Measurements from ENCODE around the gene ACVR2A.

Gene ACVR2A

DNA sequence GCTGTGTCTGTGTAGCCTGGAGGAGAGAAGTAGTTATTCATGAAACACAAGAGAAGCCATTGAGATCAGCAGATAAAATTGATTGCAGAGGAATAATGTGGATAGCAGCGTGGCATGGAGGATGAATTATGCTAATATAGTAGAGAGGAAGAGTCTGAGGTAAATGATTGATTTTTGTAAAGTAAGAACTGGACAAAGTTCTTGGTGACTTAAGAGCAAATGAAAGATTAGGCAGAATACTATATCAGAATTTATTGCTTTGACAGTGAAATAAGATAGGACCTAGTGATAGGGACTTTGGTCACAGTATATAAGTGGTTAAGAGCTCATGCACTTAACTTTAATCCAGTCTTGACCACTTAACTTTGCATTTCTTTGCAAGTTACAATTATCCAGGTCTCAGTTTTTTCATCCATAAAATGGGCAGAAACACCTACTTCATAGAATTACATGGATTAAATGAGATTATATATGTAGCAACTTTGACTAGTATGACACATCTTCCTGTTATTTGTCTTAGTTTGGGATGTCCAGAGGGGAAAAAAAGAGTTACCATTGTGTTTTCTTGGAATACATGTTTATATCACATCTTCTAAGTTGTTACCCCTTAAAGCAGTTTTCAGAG, 29.1 kb downstream of the ACVR2A start:
- H3K9me3 ChIP-seq (ENCODE audit: insufficient read depth, low read length): no peaks in the 10 kb centered on the region
- no peaks in the 10 kb centered on the region for H3K27me3 ChIP-seq (ENCODE audit: insufficient read depth, insufficient read length)
- no peaks in the 10 kb centered on the region for H3K4me1 ChIP-seq (ENCODE audit: insufficient read depth, insufficient read length)
- no peak for DNase-seq (ENCODE audit: low read depth, low spot score)
- TF ChIP-seq ZNF274 (IDR thresholded peaks at IDR 0.05; ENCODE audit: low read depth, low read length): no peak
- TF ChIP-seq YY1 (IDR thresholded peaks at IDR 0.05; ENCODE audit: insufficient read depth, insufficient read length): no peak
- TF ChIP-seq SUZ12 (IDR thresholded peaks at IDR 0.05; ENCODE audit: extremely low read depth, insufficient read depth, insufficient read length): no peak
- no peak overlapping the region for H3K9ac ChIP-seq (ENCODE audit: insufficient read length, low read depth)
- H3K36me3 ChIP-seq (ENCODE audit: insufficient read depth, insufficient read length, low read length): no peaks in the 10 kb centered on the region
- no peak overlapping the region for H3K4me3 ChIP-seq (ENCODE audit: insufficient read length, low read depth)

GRCh38 chr2:147879846-147880245, 35.0 kb downstream of the ACVR2A start:
- Histone ChIP-seq H3K9ac (ENCODE audit: insufficient read length, low read depth) (no peak overlapping the region), H3K36me3 (ENCODE audit: insufficient read depth, insufficient read length, low read length) (no peaks in the 10 kb centered on the region), H3K4me3 (ENCODE audit: insufficient read length, low read depth) (no peak overlapping the region), H3K4me1 (ENCODE audit: insufficient read depth, insufficient read length) (no peaks in the 10 kb centered on the region), H3K27me3 (ENCODE audit: insufficient read depth, insufficient read length) (no peaks in the 10 kb centered on the region), H3K9me3 (ENCODE audit: insufficient read depth, low read length) (no peaks in the 10 kb centered on the region)
- no peak for DNase-seq (ENCODE audit: low read depth, low spot score)
- no peak for TF ChIP-seq YY1 (IDR thresholded peaks at IDR 0.05; ENCODE audit: insufficient read depth, insufficient read length)
- TF ChIP-seq ZNF274 (IDR thresholded peaks at IDR 0.05; ENCODE audit: low read depth, low read length): no peak
- no peak for TF ChIP-seq SUZ12 (IDR thresholded peaks at IDR 0.05; ENCODE audit: extremely low read depth, insufficient read depth, insufficient read length)

- TF ChIP-seq ZNF274 (IDR thresholded peaks at IDR 0.05; ENCODE audit: low read depth, low read length): no peak
- no peak for TF ChIP-seq YY1 (IDR thresholded peaks at IDR 0.05; ENCODE audit: insufficient read depth, insufficient read length)
- no peak for TF ChIP-seq SUZ12 (IDR thresholded peaks at IDR 0.05; ENCODE audit: extremely low read depth, insufficient read depth, insufficient read length)
Measured at GRCh38 chr2:147882631-147883030, 37.8 kb downstream of the ACVR2A start.

DNA sequence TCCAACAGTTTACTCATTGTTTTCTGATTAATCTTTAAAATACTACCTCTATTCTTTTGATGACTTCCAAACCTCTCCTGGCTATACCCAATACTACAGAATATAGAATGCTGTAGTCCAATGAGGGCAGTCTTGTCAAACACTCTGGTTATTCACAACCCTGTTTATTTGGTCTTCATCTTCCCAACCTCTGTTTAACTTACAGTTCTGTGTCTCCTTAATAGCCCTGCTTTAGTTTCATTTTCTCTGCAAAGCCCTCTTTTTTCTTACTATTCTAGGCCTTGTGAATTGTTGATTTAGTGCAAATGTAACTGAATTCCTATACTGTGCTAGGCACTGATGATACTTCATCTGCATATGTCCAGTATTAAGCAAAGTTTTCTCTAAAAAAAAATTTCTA, 40.0 kb downstream of the ACVR2A start:
- no peak overlapping the region for H3K4me3 ChIP-seq (ENCODE audit: insufficient read length, low read depth)
- TF ChIP-seq YY1 (IDR thresholded peaks at IDR 0.05; ENCODE audit: insufficient read depth, insufficient read length): no peak
- no peak for TF ChIP-seq ZNF274 (IDR thresholded peaks at IDR 0.05; ENCODE audit: low read depth, low read length)
- TF ChIP-seq SUZ12 (IDR thresholded peaks at IDR 0.05; ENCODE audit: extremely low read depth, insufficient read depth, insufficient read length): no peak
- no peaks in the 10 kb centered on the region for H3K27me3 ChIP-seq (ENCODE audit: insufficient read depth, insufficient read length)
- no peak overlapping the region for H3K9ac ChIP-seq (ENCODE audit: insufficient read length, low read depth)
- H3K36me3 ChIP-seq (ENCODE audit: insufficient read depth, insufficient read length, low read length): no peaks in the 10 kb centered on the region
- H3K9me3 ChIP-seq (ENCODE audit: insufficient read depth, low read length): no peaks in the 10 kb centered on the region
- H3K4me1 ChIP-seq (ENCODE audit: insufficient read depth, insufficient read length): no peaks in the 10 kb centered on the region
- no peak for DNase-seq (ENCODE audit: low read depth, low spot score)

More at GRCh38 chr2:147882631-147883030, 37.8 kb downstream of the ACVR2A start:
- Histone ChIP-seq H3K27me3 (ENCODE audit: insufficient read depth, insufficient read length) (no peaks in the 10 kb centered on the region), H3K4me1 (ENCODE audit: insufficient read depth, insufficient read length) (no peaks in the 10 kb centered on the region), H3K36me3 (ENCODE audit: insufficient read depth, insufficient read length, low read length) (no peaks in the 10 kb centered on the region), H3K9me3 (ENCODE audit: insufficient read depth, low read length) (no peaks in the 10 kb centered on the region), H3K4me3 (ENCODE audit: insufficient read length, low read depth) (no peak overlapping the region), H3K9ac (ENCODE audit: insufficient read length, low read depth) (no peak overlapping the region)
- no peak for DNase-seq (ENCODE audit: low read depth, low spot score)

GRCh38 chr2:147886136-147886535, 41.3 kb downstream of the ACVR2A start:
- no peak overlapping the region for H3K9ac ChIP-seq (ENCODE audit: insufficient read length, low read depth)
- no peaks in the 10 kb centered on the region for H3K9me3 ChIP-seq (ENCODE audit: insufficient read depth, low read length)
- no peaks in the 10 kb centered on the region for H3K4me1 ChIP-seq (ENCODE audit: insufficient read depth, insufficient read length)
- TF ChIP-seq YY1 (IDR thresholded peaks at IDR 0.05; ENCODE audit: insufficient read depth, insufficient read length) (no peak), ZNF274 (IDR thresholded peaks at IDR 0.05; ENCODE audit: low read depth, low read length) (no peak), SUZ12 (IDR thresholded peaks at IDR 0.05; ENCODE audit: extremely low read depth, insufficient read depth, insufficient read length) (no peak)
- H3K27me3 ChIP-seq (ENCODE audit: insufficient read depth, insufficient read length): no peaks in the 10 kb centered on the region
- no peaks in the 10 kb centered on the region for H3K36me3 ChIP-seq (ENCODE audit: insufficient read depth, insufficient read length, low read length)
- no peak overlapping the region for H3K4me3 ChIP-seq (ENCODE audit: insufficient read length, low read depth)
- no peak for DNase-seq (ENCODE audit: low read depth, low spot score)

GRCh38 chr2:147888680-147889079, 43.9 kb downstream of the ACVR2A start:
- Histone ChIP-seq H3K27me3 (ENCODE audit: insufficient read depth, insufficient read length) (no peaks in the 10 kb centered on the region), H3K4me3 (ENCODE audit: insufficient read length, low read depth) (no peak overlapping the region), H3K36me3 (ENCODE audit: insufficient read depth, insufficient read length, low read length) (no peaks in the 10 kb centered on the region), H3K9ac (ENCODE audit: insufficient read length, low read depth) (no peak overlapping the region), H3K4me1 (ENCODE audit: insufficient read depth, insufficient read length) (no peaks in the 10 kb centered on the region), H3K9me3 (ENCODE audit: insufficient read depth, low read length) (no peaks in the 10 kb centered on the region)
- TF ChIP-seq ZNF274 (IDR thresholded peaks at IDR 0.05; ENCODE audit: low read depth, low read length): no peak
- no peak for TF ChIP-seq SUZ12 (IDR thresholded peaks at IDR 0.05; ENCODE audit: extremely low read depth, insufficient read depth, insufficient read length)
- TF ChIP-seq YY1 (IDR thresholded peaks at IDR 0.05; ENCODE audit: insufficient read depth, insufficient read length): no peak
- no peak for DNase-seq (ENCODE audit: low read depth, low spot score)

DNA sequence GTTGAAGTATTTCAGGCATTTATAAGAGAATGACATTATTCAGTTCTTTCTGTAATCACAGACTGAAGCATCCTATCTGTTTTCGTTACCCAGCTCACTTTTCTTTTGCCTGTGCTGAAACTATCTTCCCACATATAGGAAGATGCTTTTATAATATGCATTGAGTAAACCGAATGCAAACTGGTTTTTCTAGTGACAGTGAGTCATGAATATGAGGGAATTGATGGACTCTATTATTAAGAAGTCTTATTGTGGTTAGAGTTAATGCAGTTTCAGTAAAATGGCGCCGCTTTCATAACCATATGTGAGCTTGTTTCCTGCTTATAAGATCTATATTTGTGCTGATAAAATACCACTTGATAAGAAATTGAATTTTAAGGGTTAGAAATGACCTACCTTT, 59.2 kb downstream of the ACVR2A start:
- no peak overlapping the region for H3K9ac ChIP-seq (ENCODE audit: insufficient read length, low read depth)
- H3K4me3 ChIP-seq (ENCODE audit: insufficient read length, low read depth): no peak overlapping the region
- no peak for DNase-seq (ENCODE audit: low read depth, low spot score)
- no peak for TF ChIP-seq SUZ12 (IDR thresholded peaks at IDR 0.05; ENCODE audit: extremely low read depth, insufficient read depth, insufficient read length)
- TF ChIP-seq YY1 (IDR thresholded peaks at IDR 0.05; ENCODE audit: insufficient read depth, insufficient read length): no peak
- no peak for TF ChIP-seq ZNF274 (IDR thresholded peaks at IDR 0.05; ENCODE audit: low read depth, low read length)
- H3K9me3 ChIP-seq (ENCODE audit: insufficient read depth, low read length): no peaks in the 10 kb centered on the region
- H3K4me1 ChIP-seq (ENCODE audit: insufficient read depth, insufficient read length): no peaks in the 10 kb centered on the region
- H3K27me3 ChIP-seq (ENCODE audit: insufficient read depth, insufficient read length): no peaks in the 10 kb centered on the region
- H3K36me3 ChIP-seq (ENCODE audit: insufficient read depth, insufficient read length, low read length): peaks cover 8% of the 10 kb centered on the region
